ENCODE results near the gene VMO1. TPM values are rescaled to one million over a fixed set of nuclear protein-coding genes. Genes with fewer than 3 reads are reported as not detected.

Gene VMO1
- total RNA-seq, 1 experiment from 2014 or later = not detected

- no peak overlapping the region for H4K8ac ChIP-seq (replicated peaks; ENCODE audit: insufficient read length, low read depth, low read length)
- H3K14ac ChIP-seq (ENCODE audit: insufficient read depth, low read length) = no peak overlapping the region
- no peak overlapping the region for H3K9ac ChIP-seq (ENCODE audit: extremely low read depth, insufficient read length, low read length)
- peaks cover 34% of the 10 kb centered on the region for H3K27me3 ChIP-seq (ENCODE audit: insufficient read depth, low read length)
- peak overlapping the region; percentile 47 for H3K4me2 ChIP-seq (ENCODE audit: insufficient read depth, insufficient read length, low read length)
- no peaks in the 10 kb centered on the region for H3K79me1 ChIP-seq (ENCODE audit: insufficient read depth, low read depth, low read length, poor library complexity, severe bottlenecking)
- H3K23me2 ChIP-seq (ENCODE audit: insufficient read length, low read depth, low read length, poor library complexity, severe bottlenecking) = peaks cover 17% of the 10 kb centered on the region
- no peaks in the 10 kb centered on the region for H3K9me3 ChIP-seq (ENCODE audit: control insufficient read depth, low read depth, low read length)
- Mint-ChIP-seq H3K27ac (no peak overlapping the region), H3K27me3 (ENCODE audit: low read depth) (peaks cover 68% of the 10 kb centered on the region), H3K9me3 (no peaks in the 10 kb centered on the region; a peak in 1 of 5 replicates), H3K4me3 (peak overlapping the region; percentile 76 to 86), H3K4me1 (peaks cover 27 to 35% of the 10 kb centered on the region in 2 experiments), H3K36me3 (ENCODE audit: insufficient read depth in 1 of 3, low read depth in 3 of 3) (no peaks in the 10 kb centered on the region; a peak in 1 of 7 replicates)
- H2BK120ac ChIP-seq (ENCODE audit: low read depth, low read length, poor library complexity, severe bottlenecking) = no peak overlapping the region
- H3K4me1 ChIP-seq (ENCODE audit: insufficient read depth, low read length) = peaks cover 2% of the 10 kb centered on the region; the same call in 1 of the 2 replicates
- H3K4ac ChIP-seq (ENCODE audit: low read depth, low read length) = no peak overlapping the region
- no peak overlapping the region for H4K5ac ChIP-seq (ENCODE audit: insufficient read length, low read depth, low read length)
- H4K91ac ChIP-seq (ENCODE audit: insufficient read length, low read depth, low read length) = no peak overlapping the region
- no peak for TF ChIP-seq CTCF (conservative IDR thresholded peaks at IDR 0.05)
- no peak overlapping the region for H3T11ph ChIP-seq (ENCODE audit: low read length)
- no peak overlapping the region for H3K27ac ChIP-seq (ENCODE audit: insufficient read length, low read depth, low read length)
- no CpG with 5 or more reads among the region's 7 CpGs for WGBS (ENCODE audit: extremely low coverage, insufficient read length, low lambda C conversion rate)
- H2BK20ac ChIP-seq (ENCODE audit: low read depth, low read length, poor library complexity, severe bottlenecking) = no peak overlapping the region
- H2BK5ac ChIP-seq (ENCODE audit: insufficient read length, low read length) = no peak overlapping the region
- no peak overlapping the region for H2AK5ac ChIP-seq (ENCODE audit: insufficient read length, low read length)
- no peak overlapping the region for H3K18ac ChIP-seq (ENCODE audit: insufficient read length, low read depth, low read length)
- no peak overlapping the region for H2BK15ac ChIP-seq (ENCODE audit: low read depth, low read length)
- H4K20me1 ChIP-seq (ENCODE audit: control insufficient read depth, insufficient read depth, insufficient read length) = no peaks in the 10 kb centered on the region
- no peak for DNase-seq
- H3K56ac ChIP-seq (ENCODE audit: insufficient read length, low read depth, low read length) = no peak overlapping the region
- H3K79me2 ChIP-seq (ENCODE audit: insufficient read depth, low read length) = no peaks in the 10 kb centered on the region
- H2AFZ ChIP-seq (ENCODE audit: low read length) = no peak overlapping the region
- H2BK12ac ChIP-seq (ENCODE audit: insufficient read length, low read depth, low read length) = no peak overlapping the region
- no peak overlapping the region for H3K23ac ChIP-seq (ENCODE audit: insufficient read length, low read depth, low read length)
Measured at GRCh38 chr17:4790705-4791088, 4.5 kb upstream of the VMO1 start.
